Suprapubic skin (tissue), 4 donors: ENCODE results near the gene ALKBH8.

Source experiments
- EP300 ChIP-seq: sonication (generic); formaldehyde crosslinking; IDR thresholded peaks from one replicate; pipeline ENCODE4 v1.6.1; 2017; ENCODE audit warnings: antibody characterized with exemption
- POLR2A ChIP-seq, 2 donors: fragments of 450-650 bp; IDR thresholded peaks; one replicate each; pipeline ENCODE4 v1.6.1; 2017; ENCODE audit warnings: antibody characterized with exemption in 2 of 2, mild to moderate bottlenecking in 2 of 2, moderate library complexity in 2 of 2
- POLR2AphosphoS5 ChIP-seq, 3 donors: sonication (generic); formaldehyde crosslinking; IDR thresholded peaks; one replicate each; pipeline ENCODE4 v1.6.1; 2017; ENCODE audit warnings: antibody characterized with exemption in 3 of 3
- TF ChIP-seq, protein P1 (sequence below), 2 donors: fragments of 200-600 bp in 1 of 2; fragments of 450-650 bp in 1 of 2; sonication (generic) in 1 of 2; IDR thresholded peaks; one replicate each; pipeline ENCODE4 v1.5.1; 2016 to 2019; ENCODE audit warnings: antibody characterized with exemption in 2 of 2, mild to moderate bottlenecking in 1 of 2, moderate library complexity in 1 of 2

DNA sequence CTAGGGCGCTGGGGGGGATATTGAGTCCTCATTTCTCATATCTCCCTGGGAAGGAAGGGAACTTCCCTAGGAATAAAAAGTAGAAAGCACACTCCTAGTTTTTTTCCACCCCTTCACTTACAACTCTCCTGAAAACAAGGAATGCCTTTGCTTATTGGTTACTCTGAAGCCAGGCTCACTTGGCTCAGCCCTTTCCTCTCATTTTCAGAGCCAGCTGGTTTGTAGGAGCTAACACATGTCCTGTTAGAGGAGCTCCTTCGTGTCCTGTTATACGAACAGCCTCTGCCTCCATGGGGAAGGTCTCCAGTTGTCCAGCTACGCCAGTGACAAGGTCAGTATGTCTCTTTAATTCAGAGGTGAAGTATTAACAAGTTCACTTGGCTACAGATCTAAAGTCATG, 17.6 kb downstream of the ALKBH8 start:
- TF ChIP-seq, protein P1, sequence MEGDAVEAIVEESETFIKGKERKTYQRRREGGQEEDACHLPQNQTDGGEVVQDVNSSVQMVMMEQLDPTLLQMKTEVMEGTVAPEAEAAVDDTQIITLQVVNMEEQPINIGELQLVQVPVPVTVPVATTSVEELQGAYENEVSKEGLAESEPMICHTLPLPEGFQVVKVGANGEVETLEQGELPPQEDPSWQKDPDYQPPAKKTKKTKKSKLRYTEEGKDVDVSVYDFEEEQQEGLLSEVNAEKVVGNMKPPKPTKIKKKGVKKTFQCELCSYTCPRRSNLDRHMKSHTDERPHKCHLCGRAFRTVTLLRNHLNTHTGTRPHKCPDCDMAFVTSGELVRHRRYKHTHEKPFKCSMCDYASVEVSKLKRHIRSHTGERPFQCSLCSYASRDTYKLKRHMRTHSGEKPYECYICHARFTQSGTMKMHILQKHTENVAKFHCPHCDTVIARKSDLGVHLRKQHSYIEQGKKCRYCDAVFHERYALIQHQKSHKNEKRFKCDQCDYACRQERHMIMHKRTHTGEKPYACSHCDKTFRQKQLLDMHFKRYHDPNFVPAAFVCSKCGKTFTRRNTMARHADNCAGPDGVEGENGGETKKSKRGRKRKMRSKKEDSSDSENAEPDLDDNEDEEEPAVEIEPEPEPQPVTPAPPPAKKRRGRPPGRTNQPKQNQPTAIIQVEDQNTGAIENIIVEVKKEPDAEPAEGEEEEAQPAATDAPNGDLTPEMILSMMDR (IDR thresholded peaks at IDR 0.05): no peak
- TF ChIP-seq POLR2AphosphoS5 (IDR thresholded peaks at IDR 0.05): no peak
- TF ChIP-seq EP300: no peak
- no peak for TF ChIP-seq POLR2A (IDR thresholded peaks at IDR 0.05)
